ENCODE measurements around the gene KLF11.

Gene KLF11

DNA sequence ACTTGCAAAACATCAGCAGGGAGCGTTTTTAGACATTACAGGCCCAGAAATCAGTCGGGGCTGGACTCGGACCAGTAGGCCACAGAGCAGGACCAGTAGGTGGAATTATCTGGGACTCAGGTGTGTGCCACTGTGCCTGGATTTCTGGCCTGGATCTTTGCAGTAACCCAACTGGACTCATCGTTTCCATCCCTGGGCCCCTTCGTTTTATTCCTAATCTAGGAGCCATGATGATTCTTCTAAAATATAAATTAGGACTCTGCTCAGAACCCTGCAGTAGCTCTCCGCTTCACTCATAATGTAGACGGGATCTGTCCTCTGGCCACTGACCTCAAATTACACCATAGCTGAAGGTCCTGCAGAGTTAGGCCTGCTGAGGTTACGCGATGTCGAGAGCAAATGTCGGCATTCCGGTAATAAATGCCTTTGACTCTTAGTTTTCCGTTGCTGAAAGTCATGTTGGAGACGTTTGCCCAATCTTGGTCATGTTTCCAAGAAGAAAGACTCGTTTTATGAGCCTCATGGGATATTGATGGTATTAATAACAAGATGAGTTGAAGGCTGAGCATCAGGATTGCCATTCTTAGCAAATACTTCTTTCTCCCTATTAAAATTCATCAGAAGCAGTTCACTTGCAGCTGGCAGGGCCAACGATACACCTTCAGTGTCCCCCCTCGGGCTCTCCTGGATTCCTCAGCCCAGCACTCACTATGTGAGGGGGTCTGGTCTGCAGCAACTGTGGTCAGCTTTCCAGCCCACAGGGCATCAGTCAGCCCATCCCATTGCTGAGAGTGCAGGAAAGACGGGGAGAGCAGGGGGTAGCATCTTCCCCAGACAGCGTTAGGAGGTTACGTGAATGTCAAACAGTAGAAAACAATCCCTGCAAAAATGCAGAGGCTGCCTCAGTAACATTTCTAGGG lies 39.9 kb upstream of the KLF11 start:
- no peak overlapping the region for H3K9ac ChIP-seq (ENCODE audit: low read depth, low read length)
- peaks cover 7% of the 10 kb centered on the region for H3K4me1 ChIP-seq (ENCODE audit: insufficient read depth, low read length)
- no peak overlapping the region for H3K27ac ChIP-seq (ENCODE audit: low read length)
- no peak overlapping the region for H3K4me3 ChIP-seq (ENCODE audit: low read length)
- no peaks in the 10 kb centered on the region for H3K9me3 ChIP-seq (ENCODE audit: insufficient read depth, low read depth, low read length)
- no peaks in the 10 kb centered on the region for H3K27me3 ChIP-seq (ENCODE audit: insufficient read depth, low read length)
- no peaks in the 10 kb centered on the region for H3K36me3 ChIP-seq (ENCODE audit: insufficient read depth, low read depth, low read length)

GRCh38 chr2:10004401-10004800 lies 38.9 kb upstream of the KLF11 start:
- Histone ChIP-seq H3K4me1 (ENCODE audit: insufficient read depth, low read length) (peaks cover 7% of the 10 kb centered on the region), H3K4me3 (ENCODE audit: low read length) (no peak overlapping the region), H3K27ac (ENCODE audit: low read length) (no peak overlapping the region), H3K27me3 (ENCODE audit: insufficient read depth, low read length) (no peaks in the 10 kb centered on the region), H3K36me3 (ENCODE audit: insufficient read depth, low read depth, low read length) (no peaks in the 10 kb centered on the region), H3K9ac (ENCODE audit: low read depth, low read length) (no peak overlapping the region), H3K9me3 (ENCODE audit: insufficient read depth, low read depth, low read length) (no peaks in the 10 kb centered on the region)

- Histone ChIP-seq H3K4me3 (ENCODE audit: low read length) (no peak overlapping the region), H3K27me3 (ENCODE audit: insufficient read depth, low read length) (no peaks in the 10 kb centered on the region), H3K4me1 (ENCODE audit: insufficient read depth, low read length) (peaks cover 7% of the 10 kb centered on the region), H3K9me3 (ENCODE audit: insufficient read depth, low read depth, low read length) (no peaks in the 10 kb centered on the region), H3K9ac (ENCODE audit: low read depth, low read length) (no peak overlapping the region), H3K27ac (ENCODE audit: low read length) (no peak overlapping the region), H3K36me3 (ENCODE audit: insufficient read depth, low read depth, low read length) (no peaks in the 10 kb centered on the region)
Measured at GRCh38 chr2:10004836-10005235, 38.5 kb upstream of the KLF11 start.

DNA sequence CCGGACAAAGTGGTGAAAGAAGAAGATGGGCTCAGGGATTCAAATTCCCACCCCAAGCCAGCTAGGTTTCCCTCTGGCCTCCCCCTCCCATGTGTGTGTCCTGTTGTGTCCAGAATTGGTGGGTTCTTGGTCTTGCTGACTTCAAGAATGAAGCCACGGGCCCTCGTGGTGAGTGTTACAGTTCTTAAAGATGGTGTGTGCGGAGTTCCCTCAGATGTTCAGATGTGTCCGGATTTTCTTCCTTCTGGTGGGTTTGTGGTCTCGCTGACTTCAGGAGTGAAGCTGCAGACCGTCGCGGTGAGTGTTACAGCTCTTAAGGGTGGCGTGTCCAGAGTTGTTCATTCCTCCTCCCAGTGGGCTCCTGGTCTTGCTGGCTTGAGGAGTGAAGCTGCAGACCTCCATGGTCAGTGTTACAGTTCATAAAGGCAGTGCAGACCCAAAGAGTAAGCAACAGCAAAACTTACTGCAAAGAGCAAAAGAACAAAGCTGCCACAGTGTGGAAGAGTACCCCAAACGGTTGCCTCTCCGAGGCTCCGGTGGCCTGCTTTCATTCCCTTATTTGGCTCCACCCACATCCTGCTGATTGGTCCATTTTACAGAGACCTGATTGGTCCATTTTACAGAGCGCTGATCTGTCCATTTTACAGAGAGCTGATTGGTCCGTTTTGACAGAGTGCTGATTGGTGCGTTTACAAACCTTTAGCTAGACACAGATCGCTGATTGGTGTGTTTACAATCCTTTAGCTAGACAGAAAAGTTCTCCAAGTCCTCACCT lies 37.7 kb upstream of the KLF11 start:
- no peaks in the 10 kb centered on the region for H3K36me3 ChIP-seq (ENCODE audit: insufficient read depth, low read depth, low read length)
- H3K9me3 ChIP-seq (ENCODE audit: insufficient read depth, low read depth, low read length) = no peaks in the 10 kb centered on the region
- H3K4me3 ChIP-seq (ENCODE audit: low read length) = no peak overlapping the region
- peaks cover 7% of the 10 kb centered on the region for H3K4me1 ChIP-seq (ENCODE audit: insufficient read depth, low read length)
- no peak overlapping the region for H3K27ac ChIP-seq (ENCODE audit: low read length)
- no peak overlapping the region for H3K9ac ChIP-seq (ENCODE audit: low read depth, low read length)
- H3K27me3 ChIP-seq (ENCODE audit: insufficient read depth, low read length) = no peaks in the 10 kb centered on the region

DNA sequence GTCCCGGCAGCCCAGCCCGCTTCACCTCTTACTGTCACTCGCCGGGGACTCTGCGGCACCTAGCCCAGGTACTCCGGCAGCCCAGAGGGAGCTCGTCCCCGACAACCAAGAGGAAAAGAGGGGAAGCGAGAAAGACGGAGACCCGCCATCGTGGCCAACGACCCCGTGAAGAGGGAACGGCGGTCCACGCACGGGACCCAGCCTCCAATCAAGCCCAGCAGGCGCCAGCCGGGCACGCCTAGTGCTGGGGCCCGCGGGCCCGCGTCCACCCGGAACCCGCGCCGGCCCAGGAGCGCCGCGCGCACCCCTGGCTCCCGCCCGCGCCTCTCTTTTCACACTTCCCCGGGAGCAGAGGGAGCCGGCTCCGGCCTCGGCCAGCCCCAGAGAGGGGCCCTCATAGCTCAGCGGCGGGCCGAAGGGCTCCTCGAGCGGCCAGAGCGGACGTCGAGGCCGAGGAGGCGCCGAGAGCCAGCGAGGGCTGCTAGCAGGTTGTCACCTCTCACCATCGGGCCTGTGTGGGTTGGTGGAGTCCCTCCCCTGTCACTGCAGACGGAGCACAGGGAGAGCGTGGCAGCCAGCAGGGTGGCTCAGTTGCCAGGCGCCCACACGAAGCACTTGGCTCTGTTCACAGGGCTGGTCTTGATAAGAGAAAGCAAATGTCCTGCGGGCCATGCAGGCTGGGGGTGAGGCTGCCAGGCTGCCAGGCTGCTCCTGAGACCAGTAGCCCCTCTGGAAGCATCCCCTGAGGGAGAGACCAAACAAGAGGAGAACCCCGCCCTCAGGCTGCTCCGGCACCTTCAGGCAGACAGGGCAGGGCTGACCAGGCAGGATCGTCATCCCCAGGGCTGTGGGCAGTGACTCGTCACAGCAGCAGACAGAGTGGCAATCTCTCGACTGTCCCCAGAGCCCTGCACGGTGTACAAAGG lies 36.9 kb upstream of the KLF11 start:
- H3K9ac ChIP-seq (ENCODE audit: low read depth, low read length) = no peak overlapping the region
- no peak overlapping the region for H3K27ac ChIP-seq (ENCODE audit: low read length)
- H3K27me3 ChIP-seq (ENCODE audit: insufficient read depth, low read length) = no peaks in the 10 kb centered on the region
- peaks cover 2% of the 10 kb centered on the region for H3K4me1 ChIP-seq (ENCODE audit: insufficient read depth, low read length)
- H3K9me3 ChIP-seq (ENCODE audit: insufficient read depth, low read depth, low read length) = no peaks in the 10 kb centered on the region
- no peak overlapping the region for H3K4me3 ChIP-seq (ENCODE audit: low read length)
- H3K36me3 ChIP-seq (ENCODE audit: insufficient read depth, low read depth, low read length) = no peaks in the 10 kb centered on the region

DNA sequence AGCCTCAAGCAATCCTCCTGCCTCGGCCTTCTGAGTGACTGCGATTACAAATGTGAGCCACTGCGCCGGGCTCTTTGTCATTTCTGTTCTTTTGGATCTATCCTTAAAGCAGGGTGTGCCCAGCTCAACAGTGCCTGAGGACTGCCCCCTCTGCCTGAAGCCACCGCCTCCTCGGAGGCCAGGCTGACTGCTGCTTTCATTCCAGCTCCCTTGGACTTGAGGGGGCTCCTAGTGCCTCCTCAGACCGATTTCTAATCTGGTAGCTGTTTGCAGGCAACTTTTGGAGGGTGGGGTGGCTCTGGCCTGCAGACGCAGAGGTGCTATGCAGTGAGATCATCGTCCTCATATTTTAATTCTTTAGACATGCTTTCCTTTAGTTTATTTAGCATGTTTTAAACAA lies 35.9 kb upstream of the KLF11 start:
- no peaks in the 10 kb centered on the region for H3K9me3 ChIP-seq (ENCODE audit: insufficient read depth, low read depth, low read length)
- no peak overlapping the region for H3K27ac ChIP-seq (ENCODE audit: low read length)
- no peaks in the 10 kb centered on the region for H3K27me3 ChIP-seq (ENCODE audit: insufficient read depth, low read length)
- H3K4me1 ChIP-seq (ENCODE audit: insufficient read depth, low read length) = no peaks in the 10 kb centered on the region
- H3K9ac ChIP-seq (ENCODE audit: low read depth, low read length) = no peak overlapping the region
- H3K4me3 ChIP-seq (ENCODE audit: low read length) = no peak overlapping the region
- no peaks in the 10 kb centered on the region for H3K36me3 ChIP-seq (ENCODE audit: insufficient read depth, low read depth, low read length)

DNA sequence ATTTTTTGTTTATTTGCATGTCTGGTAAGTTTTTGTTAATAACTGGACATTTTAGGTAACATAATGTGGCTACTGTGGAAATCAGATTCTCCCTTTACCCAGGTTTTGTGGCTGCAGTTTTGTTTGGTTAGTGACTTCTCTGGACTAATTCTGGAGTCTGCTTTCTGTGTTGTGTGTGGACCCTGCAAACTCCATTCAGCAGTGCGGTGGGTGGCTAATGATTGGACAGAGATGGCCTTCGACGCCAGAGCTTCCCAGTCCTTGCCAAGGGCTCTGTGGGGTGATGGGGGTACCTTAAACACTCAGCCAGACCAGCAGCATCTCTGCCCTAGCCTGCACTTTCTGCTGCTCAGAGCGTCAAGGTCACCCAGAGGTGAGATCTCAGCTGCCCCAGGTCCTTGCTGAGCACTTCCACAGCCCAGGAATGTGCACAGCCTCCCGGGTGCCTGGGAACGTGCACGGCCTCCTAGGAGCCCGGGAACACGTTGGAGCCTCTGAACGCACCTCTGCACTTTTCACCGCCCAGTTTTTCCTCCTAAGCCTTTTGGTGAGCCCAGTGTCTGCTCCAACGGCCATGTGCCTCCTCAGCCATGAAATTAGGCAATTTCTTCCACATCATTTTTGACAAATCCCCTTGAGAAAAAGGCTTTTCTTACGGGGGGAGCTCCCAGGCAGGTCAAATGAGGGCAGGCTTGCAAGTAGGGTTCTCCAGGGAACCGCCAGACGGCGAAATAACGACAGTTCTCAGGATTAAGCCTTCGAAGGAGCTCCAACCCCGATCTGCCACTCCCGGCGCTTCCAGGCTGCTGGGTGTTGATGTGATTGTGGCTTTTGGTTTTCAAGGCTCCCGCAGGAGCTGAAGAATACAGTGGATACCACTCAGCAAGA lies 35.2 kb upstream of the KLF11 start:
- H3K27ac ChIP-seq (ENCODE audit: low read length) = no peak overlapping the region
- H3K9ac ChIP-seq (ENCODE audit: low read depth, low read length) = no peak overlapping the region
- H3K27me3 ChIP-seq (ENCODE audit: insufficient read depth, low read length) = no peaks in the 10 kb centered on the region
- H3K4me3 ChIP-seq (ENCODE audit: low read length) = no peak overlapping the region
- no peaks in the 10 kb centered on the region for H3K9me3 ChIP-seq (ENCODE audit: insufficient read depth, low read depth, low read length)
- H3K36me3 ChIP-seq (ENCODE audit: insufficient read depth, low read depth, low read length) = no peaks in the 10 kb centered on the region
- H3K4me1 ChIP-seq (ENCODE audit: insufficient read depth, low read length) = no peaks in the 10 kb centered on the region

GRCh38 chr2:10008809-10009176 lies 34.6 kb upstream of the KLF11 start:
- no peak overlapping the region for H3K27ac ChIP-seq (ENCODE audit: low read length)
- H3K36me3 ChIP-seq (ENCODE audit: insufficient read depth, low read depth, low read length) = no peaks in the 10 kb centered on the region
- H3K4me3 ChIP-seq (ENCODE audit: low read length) = no peak overlapping the region
- H3K27me3 ChIP-seq (ENCODE audit: insufficient read depth, low read length) = no peaks in the 10 kb centered on the region
- no peak overlapping the region for H3K9ac ChIP-seq (ENCODE audit: low read depth, low read length)
- no peaks in the 10 kb centered on the region for H3K9me3 ChIP-seq (ENCODE audit: insufficient read depth, low read depth, low read length)
- no peaks in the 10 kb centered on the region for H3K4me1 ChIP-seq (ENCODE audit: insufficient read depth, low read length)

- H3K4me1 ChIP-seq (ENCODE audit: insufficient read depth, low read length) = no peaks in the 10 kb centered on the region
- no peak overlapping the region for H3K9ac ChIP-seq (ENCODE audit: low read depth, low read length)
Measured at GRCh38 chr2:10009271-10009810, 34.0 kb upstream of the KLF11 start.

DNA sequence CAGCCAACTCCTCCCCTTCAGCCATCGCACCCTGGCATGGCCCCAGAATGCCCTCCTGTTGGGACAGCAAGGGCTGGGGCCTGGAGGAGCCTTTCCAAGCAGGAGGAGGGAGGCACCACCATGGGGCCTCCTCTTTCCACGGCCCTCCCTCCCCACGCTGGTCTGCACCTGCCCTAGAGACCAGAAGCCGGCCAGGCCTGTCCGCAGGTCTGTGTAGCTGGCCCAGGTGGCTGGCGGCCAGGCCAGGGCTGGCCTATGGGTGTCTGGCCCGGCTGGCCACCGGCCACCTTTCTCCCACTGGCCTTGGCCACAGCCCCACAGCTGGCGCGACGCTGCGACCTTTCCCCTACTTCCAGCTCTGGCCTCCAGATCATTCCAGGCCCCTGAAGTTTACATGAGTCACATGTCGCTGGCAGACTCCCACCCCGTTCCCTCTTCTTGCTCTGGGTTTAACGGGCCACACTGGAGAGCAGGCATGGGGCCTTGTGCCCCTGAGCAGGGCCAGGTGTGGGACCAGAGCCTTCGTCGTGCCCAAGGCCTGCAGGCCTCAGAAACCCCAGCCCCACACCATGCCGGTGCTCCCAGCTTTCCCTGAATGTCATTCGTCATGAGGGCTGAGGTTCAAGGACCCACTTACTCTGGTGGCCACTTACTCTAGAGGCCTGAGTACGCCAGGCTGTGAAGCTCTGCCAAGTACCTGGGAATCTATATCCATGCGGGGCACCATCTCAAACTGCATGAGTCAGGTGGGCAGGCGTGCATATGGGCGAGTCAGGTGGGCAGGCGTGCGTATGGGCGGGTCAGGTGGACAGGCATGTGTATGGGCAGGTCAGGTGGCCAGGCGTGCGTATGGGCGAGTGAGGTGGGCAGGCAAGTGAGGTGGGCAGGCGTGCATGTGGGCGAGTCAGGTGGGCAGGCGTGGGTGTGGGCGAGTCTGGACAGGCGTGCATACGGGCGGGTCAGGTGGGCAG lies 33.3 kb upstream of the KLF11 start:
- H3K27me3 ChIP-seq (ENCODE audit: insufficient read depth, low read length) = no peaks in the 10 kb centered on the region
- no peak overlapping the region for H3K27ac ChIP-seq (ENCODE audit: low read length)
- H3K9me3 ChIP-seq (ENCODE audit: insufficient read depth, low read depth, low read length) = no peaks in the 10 kb centered on the region
- H3K4me1 ChIP-seq (ENCODE audit: insufficient read depth, low read length) = no peaks in the 10 kb centered on the region
- H3K4me3 ChIP-seq (ENCODE audit: low read length) = no peak overlapping the region
- H3K36me3 ChIP-seq (ENCODE audit: insufficient read depth, low read depth, low read length) = no peaks in the 10 kb centered on the region
- no peak overlapping the region for H3K9ac ChIP-seq (ENCODE audit: low read depth, low read length)

More at GRCh38 chr2:10009271-10009810, 34.0 kb upstream of the KLF11 start:
- Histone ChIP-seq H3K36me3 (ENCODE audit: insufficient read depth, low read depth, low read length) (no peaks in the 10 kb centered on the region), H3K9me3 (ENCODE audit: insufficient read depth, low read depth, low read length) (no peaks in the 10 kb centered on the region), H3K27ac (ENCODE audit: low read length) (no peak overlapping the region), H3K4me3 (ENCODE audit: low read length) (no peak overlapping the region), H3K27me3 (ENCODE audit: insufficient read depth, low read length) (no peaks in the 10 kb centered on the region)
